ENCODE results near the gene IBA57. TPM values are rescaled to one million over a fixed set of nuclear protein-coding genes. Genes with fewer than 3 reads are reported as not detected.
"Not testable (repeated sequence)": the region's sequence is repeated elsewhere in the genome, so short reads cannot be mapped to it uniquely, and the experiment has no call there.

Gene IBA57
- total RNA-seq, 2 donors from 2014 or later = 6.6 to 8.8 TPM

DNA sequence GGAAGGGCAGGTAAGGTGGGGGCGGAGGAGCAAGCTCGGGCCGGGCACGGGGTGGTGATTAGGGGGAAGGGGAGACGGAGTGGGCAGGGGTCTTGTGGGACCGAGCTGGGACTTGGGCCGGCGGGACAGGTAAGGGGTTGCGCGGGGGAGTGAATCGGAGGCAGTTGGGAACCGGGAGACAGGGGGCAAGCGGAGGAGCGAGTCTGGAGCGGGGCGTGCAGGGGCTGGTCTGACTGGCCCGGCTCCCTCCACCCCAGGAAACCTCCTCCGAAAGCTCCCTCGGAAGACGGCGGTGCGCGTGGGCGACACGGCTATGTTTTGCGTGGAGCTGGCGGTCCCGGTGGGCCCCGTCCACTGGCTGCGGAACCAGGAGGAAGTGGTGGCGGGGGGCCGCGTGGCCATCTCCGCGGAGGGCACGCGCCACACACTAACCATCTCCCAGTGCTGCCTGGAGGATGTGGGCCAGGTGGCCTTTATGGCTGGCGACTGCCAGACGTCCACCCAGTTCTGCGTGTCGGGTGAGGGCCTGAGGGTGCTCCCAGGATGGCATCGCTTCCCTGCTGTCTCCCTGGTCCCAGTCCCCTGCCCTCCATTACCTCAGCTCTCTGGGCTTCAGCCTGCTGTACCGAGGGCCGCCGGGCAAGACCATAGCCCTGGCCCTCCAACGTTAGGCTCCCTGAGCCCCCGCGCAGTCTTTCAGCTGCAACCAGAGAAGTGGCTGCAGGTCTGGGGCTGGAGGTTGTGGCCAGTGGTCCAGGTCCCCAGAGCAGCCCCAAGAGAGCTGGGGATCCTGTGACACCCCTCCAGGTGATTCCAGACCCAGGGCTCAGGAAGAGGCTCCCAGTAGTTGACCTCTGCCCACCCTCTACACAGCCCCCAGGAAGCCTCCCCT, 48.6 kb downstream of the IBA57 start:
- Mint-ChIP-seq H3K4me1 (peaks cover 5% of the 10 kb centered on the region), H3K27me3 (no peaks in the 10 kb centered on the region), H3K36me3 (ENCODE audit: low read depth) (peaks cover 7% of the 10 kb centered on the region), H3K27ac (no peak overlapping the region), H3K9me3 (no peaks in the 10 kb centered on the region), H3K4me3 (peak overlapping the region; percentile 83)
- no peak for ATAC-seq (replicated peaks)

DNA sequence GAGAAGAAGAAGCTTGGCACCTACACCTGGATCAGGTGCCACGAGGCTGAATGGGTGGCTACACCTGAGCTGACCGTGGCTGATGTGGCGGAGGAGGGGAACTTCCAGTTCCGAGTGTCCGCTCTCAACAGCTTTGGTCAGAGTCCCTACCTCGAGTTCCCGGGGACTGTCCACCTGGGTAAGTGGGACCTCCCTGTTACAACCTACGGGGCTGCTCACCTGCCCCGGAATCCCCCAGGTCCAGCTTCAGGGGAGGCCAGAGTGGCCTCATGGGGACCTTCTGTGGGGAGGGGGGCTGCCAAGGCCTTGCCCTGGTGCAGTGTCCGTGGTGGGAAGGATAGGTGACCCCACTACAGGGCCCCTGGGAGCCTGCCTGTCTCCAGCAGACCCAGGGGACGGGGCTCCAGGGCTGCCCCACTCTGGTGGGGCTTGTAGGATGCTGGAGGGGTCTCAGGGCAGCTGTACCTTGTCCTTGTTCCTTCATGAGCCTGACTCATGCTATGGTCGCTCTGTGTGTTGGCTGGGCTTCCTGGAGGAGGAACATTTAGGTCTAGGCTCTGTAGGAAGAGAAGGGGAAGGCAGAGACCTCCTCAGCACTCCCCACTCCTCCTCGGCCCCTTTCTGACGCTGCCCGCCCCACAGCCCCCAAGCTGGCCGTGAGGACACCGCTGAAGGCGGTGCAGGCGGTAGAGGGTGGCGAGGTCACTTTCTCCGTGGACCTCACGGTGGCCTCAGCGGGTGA, 49.5 kb downstream of the IBA57 start:
- peaks cover 5% of the 10 kb centered on the region for H3K4me1 Mint-ChIP-seq

GRCh38 chr1:228215663-228216116, 50.1 kb downstream of the IBA57 start:
- H3K27ac Mint-ChIP-seq = no peak overlapping the region
- no peak overlapping the region for H3K4me3 Mint-ChIP-seq
- no peaks in the 10 kb centered on the region for H3K9me3 Mint-ChIP-seq
- H3K4me1 Mint-ChIP-seq = peaks cover 5% of the 10 kb centered on the region
- ATAC-seq (replicated peaks) = no peak
- peaks cover 7% of the 10 kb centered on the region for H3K36me3 Mint-ChIP-seq (ENCODE audit: low read depth)
- no peaks in the 10 kb centered on the region for H3K27me3 Mint-ChIP-seq

More for the DNA sequence above, 49.5 kb downstream of the IBA57 start:
- Mint-ChIP-seq H3K4me3 (peak overlapping the region; percentile 83), H3K27me3 (no peaks in the 10 kb centered on the region), H3K36me3 (ENCODE audit: low read depth) (peaks cover 7% of the 10 kb centered on the region), H3K9me3 (no peaks in the 10 kb centered on the region), H3K27ac (no peak overlapping the region)
- ATAC-seq (replicated peaks) = no peak

GRCh38 chr1:228216371-228217320, 51.0 kb downstream of the IBA57 start:
- no peaks in the 10 kb centered on the region for H3K9me3 Mint-ChIP-seq
- no peak overlapping the region for H3K27ac Mint-ChIP-seq
- ATAC-seq (replicated peaks) = no peak
- peaks cover 7% of the 10 kb centered on the region for H3K36me3 Mint-ChIP-seq (ENCODE audit: low read depth)
- H3K27me3 Mint-ChIP-seq = no peaks in the 10 kb centered on the region
- H3K4me3 Mint-ChIP-seq = no peak overlapping the region
- H3K4me1 Mint-ChIP-seq = peaks cover 5% of the 10 kb centered on the region

DNA sequence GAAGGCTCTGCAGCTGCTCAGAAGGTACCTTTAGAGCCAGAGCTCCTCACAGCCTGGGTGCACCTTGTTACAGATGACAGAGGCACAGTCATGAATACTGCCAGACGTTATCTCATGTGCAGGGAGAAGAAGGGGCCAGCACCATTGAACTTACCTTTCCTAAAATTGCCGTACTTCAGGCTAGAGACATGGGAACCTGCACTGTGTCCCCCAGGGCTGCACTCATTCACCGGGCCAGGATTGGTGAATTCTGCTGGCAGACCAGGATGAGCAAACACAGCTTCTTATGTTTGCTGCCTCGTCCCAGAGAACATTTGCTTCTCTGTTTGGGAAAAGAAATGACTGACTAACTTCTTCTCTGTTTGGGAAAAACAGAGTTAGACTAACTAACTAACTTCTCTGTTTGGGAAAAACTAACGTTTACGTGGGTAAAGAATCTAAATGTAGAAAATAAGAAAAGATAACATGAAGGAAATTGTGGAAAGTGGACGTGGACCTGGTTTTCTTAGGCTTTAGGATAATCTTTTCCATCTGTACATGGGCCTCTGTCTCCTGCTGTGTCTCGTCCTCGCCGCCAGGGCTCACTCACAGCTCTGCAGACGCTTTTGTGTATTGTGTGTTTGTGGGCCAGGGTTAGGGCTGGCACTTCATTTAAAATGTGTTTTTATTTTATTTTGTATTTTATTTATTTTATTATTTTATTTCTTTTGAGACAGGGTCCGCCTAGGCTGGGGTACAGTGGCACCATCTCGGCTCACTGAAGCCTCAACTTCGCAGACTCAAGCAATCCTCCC, 52.1 kb downstream of the IBA57 start:
- Mint-ChIP-seq H3K36me3 (ENCODE audit: low read depth) (peaks cover 7% of the 10 kb centered on the region), H3K27ac (no peak overlapping the region), H3K9me3 (no peaks in the 10 kb centered on the region), H3K27me3 (no peaks in the 10 kb centered on the region), H3K4me1 (peaks cover 5% of the 10 kb centered on the region), H3K4me3 (no peak overlapping the region)
- ATAC-seq (replicated peaks) = no peak

DNA sequence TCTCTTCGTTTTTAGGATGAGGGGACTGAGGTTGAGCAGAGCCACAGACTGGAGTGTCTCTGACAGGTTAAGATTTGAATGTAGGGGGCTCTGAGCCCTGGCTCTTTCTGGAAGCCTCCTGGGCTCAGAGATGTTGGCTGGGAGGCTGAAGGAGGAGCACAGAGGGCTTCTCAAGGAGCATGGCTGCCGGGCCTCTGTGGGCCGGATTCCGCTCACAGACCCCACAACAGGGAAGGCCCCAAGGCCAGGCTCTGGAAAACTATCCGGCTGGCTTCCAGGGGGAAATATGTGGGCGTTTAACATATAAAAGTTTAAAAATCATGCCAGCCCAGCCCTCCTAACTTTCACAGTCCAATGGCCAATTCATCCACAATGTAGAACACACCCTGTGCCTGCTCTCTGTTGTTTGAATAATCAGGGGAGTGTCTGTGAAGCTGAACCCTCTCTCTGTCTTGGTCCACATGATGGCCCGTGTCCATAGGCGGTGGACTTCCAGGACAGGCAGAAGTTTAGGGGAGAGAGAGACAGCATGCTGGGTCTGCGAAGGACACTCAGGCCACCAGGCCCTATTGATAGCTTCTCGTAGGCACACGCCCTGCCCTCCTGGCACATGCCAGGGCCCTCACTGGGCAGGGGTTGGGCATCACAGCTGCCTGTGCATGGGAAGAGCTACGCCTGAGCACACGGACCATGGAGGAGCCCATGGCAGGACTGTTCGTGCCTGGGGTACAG, 53.1 kb downstream of the IBA57 start:
- Mint-ChIP-seq H3K9me3 (no peaks in the 10 kb centered on the region), H3K4me3 (no peak overlapping the region), H3K27ac (peak overlapping the region; percentile 56), H3K27me3 (no peaks in the 10 kb centered on the region), H3K4me1 (peaks cover 5% of the 10 kb centered on the region), H3K36me3 (ENCODE audit: low read depth) (peaks cover 13% of the 10 kb centered on the region)
- ATAC-seq (replicated peaks) = no peak

DNA sequence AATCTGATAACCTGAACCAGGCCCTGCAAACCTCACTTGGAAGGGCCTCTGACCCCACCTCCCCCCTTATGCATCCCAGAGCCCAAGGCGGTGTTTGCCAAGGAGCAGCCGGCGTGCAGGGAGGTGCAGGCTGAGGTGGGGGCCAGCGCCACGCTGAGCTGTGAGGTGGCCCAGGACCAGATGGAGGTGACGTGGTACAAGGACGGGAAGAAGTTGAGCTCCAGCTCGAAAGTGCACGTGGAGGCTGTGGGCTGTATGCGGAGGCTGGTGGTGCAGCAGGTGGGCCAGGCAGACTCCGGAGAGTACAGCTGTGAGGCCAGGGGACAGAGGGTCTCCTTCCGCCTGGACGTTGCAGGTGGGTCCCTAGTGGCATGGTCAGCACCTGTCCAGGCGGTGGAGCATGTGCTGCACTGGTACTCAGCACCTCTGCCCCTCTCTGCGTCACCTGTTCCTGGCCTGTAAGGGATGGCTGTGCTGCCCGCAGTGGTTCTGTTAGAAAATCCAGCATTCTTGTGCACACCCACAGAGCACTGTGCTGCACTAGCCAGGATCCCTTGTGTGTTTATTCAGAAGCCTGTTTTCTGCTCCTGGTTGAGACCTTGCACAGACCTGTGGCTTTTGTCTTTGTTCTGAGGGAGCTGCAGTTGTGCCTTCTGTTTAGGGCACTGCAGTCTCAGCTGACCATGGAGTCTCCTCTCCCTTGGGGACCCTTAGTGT, 53.8 kb downstream of the IBA57 start:
- H3K4me3 Mint-ChIP-seq = no peak overlapping the region
- ATAC-seq (replicated peaks) = no peak
- H3K36me3 Mint-ChIP-seq (ENCODE audit: low read depth) = peaks cover 17% of the 10 kb centered on the region
- peaks cover 5% of the 10 kb centered on the region for H3K4me1 Mint-ChIP-seq
- no peaks in the 10 kb centered on the region for H3K9me3 Mint-ChIP-seq
- no peaks in the 10 kb centered on the region for H3K27me3 Mint-ChIP-seq
- no peak overlapping the region for H3K27ac Mint-ChIP-seq

- Mint-ChIP-seq H3K27ac (no peak overlapping the region), H3K9me3 (no peaks in the 10 kb centered on the region), H3K36me3 (ENCODE audit: low read depth) (peaks cover 25% of the 10 kb centered on the region), H3K4me3 (no peak overlapping the region), H3K27me3 (no peaks in the 10 kb centered on the region), H3K4me1 (peaks cover 5% of the 10 kb centered on the region)
- no peak for ATAC-seq (replicated peaks)
These were observed 54.6 kb downstream of the IBA57 start for GRCh38 chr1:228219962-228220780.

GRCh38 chr1:228221097-228221496, 55.5 kb downstream of the IBA57 start:
- peaks cover 29% of the 10 kb centered on the region for H3K36me3 Mint-ChIP-seq (ENCODE audit: low read depth)
- not testable (repeated sequence) for H3K4me1 Mint-ChIP-seq; H3K9me3 Mint-ChIP-seq; H3K27ac Mint-ChIP-seq; ATAC-seq (replicated peaks); H3K4me3 Mint-ChIP-seq; H3K27me3 Mint-ChIP-seq

DNA sequence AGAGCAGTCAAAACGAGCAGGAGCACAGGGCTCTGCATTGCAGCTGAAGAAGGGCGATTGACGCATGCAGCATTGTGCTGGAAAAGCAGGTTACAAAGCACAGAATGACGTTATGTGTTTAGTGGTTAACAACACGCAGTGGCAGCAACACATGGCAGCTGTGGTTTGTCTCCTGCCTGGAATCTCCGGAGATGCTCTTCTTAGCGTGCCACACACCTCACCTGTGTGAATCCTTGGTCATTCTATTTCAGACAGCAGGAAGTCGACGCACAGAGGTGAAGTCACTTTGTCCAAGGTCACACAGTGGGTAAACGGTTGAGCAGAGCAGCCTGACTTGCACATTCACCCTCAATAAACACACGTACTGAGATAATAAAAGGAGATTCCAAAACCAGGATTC, 56.9 kb downstream of the IBA57 start:
- ATAC-seq (replicated peaks) = no peak
- H3K27me3 Mint-ChIP-seq = no peaks in the 10 kb centered on the region
- H3K4me3 Mint-ChIP-seq = no peak overlapping the region
- peaks cover 29% of the 10 kb centered on the region for H3K36me3 Mint-ChIP-seq (ENCODE audit: low read depth)
- H3K27ac Mint-ChIP-seq = no peak overlapping the region
- H3K4me1 Mint-ChIP-seq = no peaks in the 10 kb centered on the region
- no peaks in the 10 kb centered on the region for H3K9me3 Mint-ChIP-seq

- no peak for ATAC-seq (replicated peaks)
- Mint-ChIP-seq H3K4me3 (no peak overlapping the region), H3K4me1 (no peaks in the 10 kb centered on the region), H3K27ac (no peak overlapping the region), H3K9me3 (no peaks in the 10 kb centered on the region), H3K36me3 (ENCODE audit: low read depth) (peaks cover 22% of the 10 kb centered on the region), H3K27me3 (no peaks in the 10 kb centered on the region)
These were observed 58.9 kb downstream of the IBA57 start for GRCh38 chr1:228224198-228225164.
